CD14-positive monocyte (primary cell): ENCODE measurements around the gene MPP2. TPM values are rescaled to one million over a fixed set of nuclear protein-coding genes. Genes with fewer than 3 reads are reported as not detected.

Source experiments
- DNase-seq, 3 donors: peaks; one replicate each; pipeline ENCODE4 v3.0.0-alpha.2; 2011 to 2022
- H2AFZ ChIP-seq: 2 replicates; pipeline ENCODE4 v1.6.0; 2012; ENCODE audit warnings: mild to moderate bottlenecking, low read depth, low read length, inconsistent platforms; ENCODE audit not compliant: insufficient read depth, poor library complexity, severe bottlenecking
- H3K27ac ChIP-seq, 2 donors: 1 replicate in 1 of 2; 2 replicates in 1 of 2; pipeline ENCODE4 v1.5.1; 2012 to 2013; ENCODE audit warnings: low read length in 2 of 2, control low read depth in 1 of 2, inconsistent platforms in 1 of 2, low read depth in 1 of 2, mild to moderate bottlenecking in 1 of 2
- H3K27me3 ChIP-seq, 2 donors: one replicate each; pipeline versions ENCODE4 v1.6.0 to v1.6.1; 2011 to 2013; ENCODE audit warnings: low read length in 2 of 2; ENCODE audit not compliant: control insufficient read depth in 2 of 2, insufficient read depth in 2 of 2
- H3K36me3 ChIP-seq, 2 donors: replicated peaks in 1 of 2; 1 replicate in 1 of 2; 2 replicates in 1 of 2; pipeline versions ENCODE4 v1.5.1 to v1.6.1; 2012 to 2013; ENCODE audit warnings: low read length in 2 of 2, control low read depth in 1 of 2, inconsistent platforms in 1 of 2, mild to moderate bottlenecking in 1 of 2; ENCODE audit not compliant: insufficient read depth in 2 of 2, control insufficient read depth in 1 of 2
- H3K4me1 ChIP-seq, 2 donors: 1 replicate in 1 of 2; 2 replicates in 1 of 2; pipeline versions ENCODE4 v1.5.1 to v1.6.1; 2012 to 2013; ENCODE audit warnings: low read length in 2 of 2, control low read depth in 1 of 2, inconsistent platforms in 1 of 2, mild to moderate bottlenecking in 1 of 2, moderate library complexity in 1 of 2; ENCODE audit not compliant: insufficient read depth in 2 of 2, control insufficient read depth in 1 of 2
- H3K4me2 ChIP-seq: replicated peaks from 2 replicates; pipeline ENCODE3; 2012; ENCODE audit warnings: low read length, moderate library complexity, mild to moderate bottlenecking; ENCODE audit not compliant: poor library complexity, severe bottlenecking; ENCODE audit errors: extremely low read depth
- H3K4me3 ChIP-seq, 3 experiments: fragments of 200-600 bp in 1 of 3; sonication (generic) in 1 of 3; replicated peaks in 1 of 3; 1 replicate in 2 of 3; 2 replicates in 1 of 3; pipeline ENCODE4 v1.5.1; 2011 to 2013; ENCODE audit warnings: low read length in 3 of 3, mild to moderate bottlenecking in 3 of 3, control low read depth in 2 of 3, low read depth in 2 of 3, inconsistent platforms in 1 of 3, moderate library complexity in 1 of 3
- H3K79me2 ChIP-seq: 2 replicates; pipeline ENCODE4 v1.6.0; 2012; ENCODE audit warnings: mild to moderate bottlenecking, control low read depth, inconsistent platforms, low read length, moderate library complexity; ENCODE audit not compliant: insufficient read depth
- H3K9ac ChIP-seq: 2 replicates; pipeline ENCODE4 v1.6.0; 2017; ENCODE audit warnings: low read length, mild to moderate bottlenecking; ENCODE audit not compliant: insufficient read depth, poor library complexity, severe bottlenecking
- H3K9me3 ChIP-seq, 2 donors: replicated peaks in 1 of 2; 1 replicate in 1 of 2; 2 replicates in 1 of 2; pipeline versions ENCODE4 v1.5.1 to v1.6.1; 2012 to 2013; ENCODE audit warnings: low read length in 2 of 2, control low read depth in 1 of 2; ENCODE audit not compliant: control insufficient read depth in 1 of 2, insufficient read depth in 1 of 2
- H4K20me1 ChIP-seq: 2 replicates; pipeline ENCODE4 v1.6.0; 2012; ENCODE audit warnings: mild to moderate bottlenecking, low read length, control low read depth, moderate library complexity; ENCODE audit not compliant: insufficient read depth
- H3K27ac Mint-ChIP-seq, 7 donors: one replicate each; pipeline ENCODE4 v1.8.0; 2020; ENCODE audit warnings: mild to moderate bottlenecking in 7 of 7, mixed read lengths in 7 of 7, moderate library complexity in 6 of 7, inconsistent platforms in 2 of 7
- H3K27me3 Mint-ChIP-seq, 3 donors: one replicate each; pipeline ENCODE4 v1.8.0; 2021 to 2022; ENCODE audit warnings: low read depth in 3 of 3, mild to moderate bottlenecking in 3 of 3, mixed read lengths in 3 of 3, moderate library complexity in 3 of 3, inconsistent platforms in 1 of 3
- H3K36me3 Mint-ChIP-seq, 2 donors: one replicate each; pipeline ENCODE4 v1.8.0; 2020; ENCODE audit warnings: mixed read lengths in 2 of 2, inconsistent platforms in 1 of 2, mild to moderate bottlenecking in 1 of 2
- H3K4me1 Mint-ChIP-seq: one replicate; pipeline ENCODE4 v1.8.0; 2020; ENCODE audit warnings: mild to moderate bottlenecking, mixed read lengths
- H3K4me3 Mint-ChIP-seq, 2 donors: one replicate each; pipeline ENCODE4 v1.8.0; 2020; ENCODE audit warnings: mild to moderate bottlenecking in 2 of 2, mixed read lengths in 2 of 2, moderate library complexity in 1 of 2
- H3K9me3 Mint-ChIP-seq, 7 donors: one replicate each; pipeline ENCODE4 v1.8.0; 2020 to 2022; ENCODE audit warnings: mixed read lengths in 7 of 7, mild to moderate bottlenecking in 6 of 7, moderate library complexity in 6 of 7, inconsistent platforms in 2 of 7
- CTCF ChIP-seq: fragments of 200-600 bp; IDR thresholded peaks from one replicate; pipeline ENCODE4 v1.8.0; 2022; ENCODE audit warnings: antibody characterized with exemption, mild to moderate bottlenecking
- WGBS: methylation state at CpG from one replicate; pipeline ENCODE4 v1.1.5; 2013; ENCODE audit warnings: missing lambda C conversion rate; ENCODE audit not compliant: insufficient coverage; 5-methylcytosine and 5-hydroxymethylcytosine counted together
- intact Hi-C, 2 donors: fragments of 100-400 bp; cut with micrococcal nuclease; formaldehyde crosslinking; loops; one replicate each; pipeline versions ENCODE4 v1.15.0 to v1.15.1; 2023
- polyA plus RNA-seq, 3 donors: library from polyadenylated mRNA; depleted of rRNA in 1 of 3; unstranded in 2 of 3; stranded (reverse) in 1 of 3; fragments of 300-500 nt in 2 of 3; fragments of >200 nt in 1 of 3; fragmentation: Illumina TruSeq in 2 of 3; gene quantifications; 1 replicate in 2 of 3; 2 replicates in 1 of 3; pipeline ENCODE4 v1.2.3, GENCODE V29; 2012 to 2021

Gene MPP2
- polyA plus RNA-seq, 3 donors = not detected

GRCh38 chr17:43946781-43947180 is 39.4 kb upstream of the MPP2 start:
- no peaks in the 10 kb centered on the region for H3K36me3 Mint-ChIP-seq
- H3K27me3 ChIP-seq = peaks cover 3 to 19% of the 10 kb centered on the region in 2 donors
- H3K27me3 Mint-ChIP-seq = peaks cover 20 to 23% (median 20%) of the 10 kb centered on the region in 3 donors
- intact Hi-C loops = no loop called here
- peaks cover 0 to 3% (median 0%) of the 10 kb centered on the region in 7 donors for H3K9me3 Mint-ChIP-seq
- H4K20me1 ChIP-seq = no peaks in the 10 kb centered on the region
- H2AFZ ChIP-seq = no peak overlapping the region
- no peak overlapping the region for H3K27ac ChIP-seq
- peaks cover 0 to 3% of the 10 kb centered on the region in 2 donors for H3K9me3 ChIP-seq
- H3K9ac ChIP-seq = no peak overlapping the region
- H3K27ac Mint-ChIP-seq = no peak overlapping the region
- peaks cover 12 to 20% of the 10 kb centered on the region in 2 donors for H3K4me1 ChIP-seq
- H3K4me1 Mint-ChIP-seq = peaks cover 25% of the 10 kb centered on the region
- H3K4me3 Mint-ChIP-seq = no peak overlapping the region
- WGBS = no CpG with 5 or more reads among the region's 4 CpGs
- H3K36me3 ChIP-seq = no peaks in the 10 kb centered on the region
- H3K79me2 ChIP-seq = no peaks in the 10 kb centered on the region
- H3K4me3 ChIP-seq = no peak overlapping the region
- no peak for TF ChIP-seq CTCF
- no peak for DNase-seq
- H3K4me2 ChIP-seq = no peak overlapping the region

- Histone ChIP-seq H4K20me1 (no peaks in the 10 kb centered on the region), H3K27ac (no peak overlapping the region), H3K4me3 (no peak overlapping the region), H3K4me1 (peaks cover 12 to 20% of the 10 kb centered on the region in 2 donors), H3K4me2 (no peak overlapping the region), H3K27me3 (peaks cover 0 to 5% of the 10 kb centered on the region in 2 donors), H2AFZ (no peak overlapping the region), H3K79me2 (no peaks in the 10 kb centered on the region), H3K9me3 (no peaks in the 10 kb centered on the region), H3K36me3 (no peaks in the 10 kb centered on the region), H3K9ac (no peak overlapping the region)
- peaks cover 7 to 14% (median 10%) of the 10 kb centered on the region in 3 donors for H3K27me3 Mint-ChIP-seq
- H3K9me3 Mint-ChIP-seq = no peaks in the 10 kb centered on the region
- H3K4me1 Mint-ChIP-seq = peaks cover 25% of the 10 kb centered on the region
- H3K36me3 Mint-ChIP-seq = no peaks in the 10 kb centered on the region
- H3K27ac Mint-ChIP-seq = peak overlapping the region in 1 of 7 donors; percentile 4
- H3K4me3 Mint-ChIP-seq = no peak overlapping the region
- no peak for DNase-seq
- 95% methylated on average over 5 of the region's 12 CpGs for WGBS
- TF ChIP-seq CTCF = no peak
- intact Hi-C loops = loop anchor here in 1 of 2 donors (2.0 kb wide), 2 partner anchors 50 to 96 kb away; no protein-coding TSS in a partner anchor
These were observed 37.9 kb upstream of the MPP2 start for GRCh38 chr17:43945074-43945829.
